NB4 (cell line): ENCODE results near the gene YES1.

Experiments
- TF ChIP-seq, protein P1 (sequence below): IDR thresholded peaks from 2 replicates; pipeline ENCODE4 v1.6.1; 2011; ENCODE audit warnings: low read depth, low read length
- TF ChIP-seq, protein P2 (sequence below): IDR thresholded peaks from one replicate; pipeline ENCODE4 v1.5.1; 2012; ENCODE audit warnings: low read depth, low read length

- TF ChIP-seq, protein P1, sequence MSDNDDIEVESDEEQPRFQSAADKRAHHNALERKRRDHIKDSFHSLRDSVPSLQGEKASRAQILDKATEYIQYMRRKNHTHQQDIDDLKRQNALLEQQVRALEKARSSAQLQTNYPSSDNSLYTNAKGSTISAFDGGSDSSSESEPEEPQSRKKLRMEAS: no peak
- TF ChIP-seq, protein P2, sequence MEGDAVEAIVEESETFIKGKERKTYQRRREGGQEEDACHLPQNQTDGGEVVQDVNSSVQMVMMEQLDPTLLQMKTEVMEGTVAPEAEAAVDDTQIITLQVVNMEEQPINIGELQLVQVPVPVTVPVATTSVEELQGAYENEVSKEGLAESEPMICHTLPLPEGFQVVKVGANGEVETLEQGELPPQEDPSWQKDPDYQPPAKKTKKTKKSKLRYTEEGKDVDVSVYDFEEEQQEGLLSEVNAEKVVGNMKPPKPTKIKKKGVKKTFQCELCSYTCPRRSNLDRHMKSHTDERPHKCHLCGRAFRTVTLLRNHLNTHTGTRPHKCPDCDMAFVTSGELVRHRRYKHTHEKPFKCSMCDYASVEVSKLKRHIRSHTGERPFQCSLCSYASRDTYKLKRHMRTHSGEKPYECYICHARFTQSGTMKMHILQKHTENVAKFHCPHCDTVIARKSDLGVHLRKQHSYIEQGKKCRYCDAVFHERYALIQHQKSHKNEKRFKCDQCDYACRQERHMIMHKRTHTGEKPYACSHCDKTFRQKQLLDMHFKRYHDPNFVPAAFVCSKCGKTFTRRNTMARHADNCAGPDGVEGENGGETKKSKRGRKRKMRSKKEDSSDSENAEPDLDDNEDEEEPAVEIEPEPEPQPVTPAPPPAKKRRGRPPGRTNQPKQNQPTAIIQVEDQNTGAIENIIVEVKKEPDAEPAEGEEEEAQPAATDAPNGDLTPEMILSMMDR: no peak
These were observed 41.5 kb downstream of the YES1 start for GRCh38 chr18:770583-770961.
